GM23248 (cell line): ENCODE measurements around the gene CRYGD.

Experiments
- EZH2 ChIP-seq: fragments of 200-600 bp; sonication (generic); IDR thresholded peaks from 2 replicates; pipeline ENCODE4 v1.6.1; 2018; ENCODE audit warnings: antibody characterized with exemption, mild to moderate bottlenecking; ENCODE audit not compliant: insufficient read depth, poor library complexity, severe bottlenecking
- EZH2phosphoT487 ChIP-seq: fragments of 200-600 bp; sonication (generic); IDR thresholded peaks from 2 replicates; pipeline ENCODE4 v1.6.1; 2018; ENCODE audit warnings: antibody characterized with exemption, moderate library complexity, mild to moderate bottlenecking, low read depth; ENCODE audit not compliant: insufficient read depth

DNA sequence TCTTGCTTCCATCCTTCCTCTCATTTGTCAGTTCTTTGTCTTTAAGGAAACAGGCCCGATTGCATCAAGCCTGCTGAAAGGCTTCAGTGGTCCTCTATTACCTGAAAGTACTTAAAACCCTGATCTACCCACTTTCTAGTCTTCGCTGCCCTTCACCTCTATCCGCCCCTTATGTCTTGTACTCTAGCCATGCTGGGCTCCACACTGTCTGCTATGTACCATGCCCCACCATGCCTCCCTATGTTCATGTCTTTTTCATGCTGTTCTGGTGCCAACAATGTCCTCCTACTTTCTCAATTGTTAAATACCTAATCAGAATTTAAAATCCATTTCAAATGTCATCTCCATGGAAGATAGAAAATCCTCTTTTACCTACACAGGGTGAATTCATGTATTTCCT lies 28.2 kb downstream of the CRYGD start:
- TF ChIP-seq EZH2phosphoT487 = no peak
- TF ChIP-seq EZH2 = no peak
